ENCODE results near the gene TPTE2.
"Not testable (repeated sequence)": the region's sequence is repeated elsewhere in the genome, so short reads cannot be mapped to it uniquely, and the experiment has no call there.

TPTE2 gene

GRCh38 chr13:19567820-19568534, 6.6 kb upstream of the TPTE2 start:
- no peak overlapping the region for H3K9ac ChIP-seq (ENCODE audit: low read length in 2 of 2)
- H3K36me3 ChIP-seq (ENCODE audit: control insufficient read depth in 2 of 2, insufficient read depth in 2 of 2, low read length in 2 of 2): no peaks in the 10 kb centered on the region
- H3K9me3 ChIP-seq (ENCODE audit: control insufficient read depth in 2 of 2, low read length in 2 of 2): no peaks in the 10 kb centered on the region
- H3K27ac ChIP-seq (ENCODE audit: low read length): no peak overlapping the region
- H3K4me1 ChIP-seq (ENCODE audit: control insufficient read depth, insufficient read depth, low read length): peaks cover 2% of the 10 kb centered on the region
- no peak overlapping the region for H3K4me3 ChIP-seq (ENCODE audit: low read length in 2 of 2)
- peaks cover 2 to 4% of the 10 kb centered on the region in 2 donors for H3K27me3 ChIP-seq (ENCODE audit: control insufficient read depth in 1 of 2, insufficient read depth in 2 of 2, low read length in 2 of 2)

DNA sequence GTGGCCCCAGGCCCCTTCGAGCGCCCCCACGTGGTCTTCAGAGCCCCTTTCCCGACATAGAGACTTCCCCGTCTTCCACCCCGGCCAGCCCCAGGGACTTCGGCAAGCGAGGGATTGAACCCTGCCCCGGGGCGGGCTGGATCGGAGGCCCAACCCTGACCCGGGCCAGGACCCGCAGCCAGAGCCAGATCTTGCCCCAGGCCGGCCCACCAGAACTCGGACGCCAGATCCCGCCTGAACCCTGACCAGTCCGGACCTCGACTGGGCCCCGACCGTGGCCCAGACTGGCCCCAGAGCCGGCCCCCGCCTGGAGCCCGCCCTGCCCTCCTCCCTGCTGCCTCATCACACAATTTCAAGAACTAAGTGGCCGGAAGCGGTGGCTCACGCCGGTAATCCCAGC, 253 bp upstream of the TPTE2 start:
- peaks cover 2 to 4% of the 10 kb centered on the region in 2 donors for H3K27me3 ChIP-seq (ENCODE audit: control insufficient read depth in 1 of 2, insufficient read depth in 2 of 2, low read length in 2 of 2)
- H3K36me3 ChIP-seq (ENCODE audit: control insufficient read depth in 2 of 2, insufficient read depth in 2 of 2, low read length in 2 of 2): no peaks in the 10 kb centered on the region
- no peak overlapping the region for H3K4me3 ChIP-seq (ENCODE audit: low read length in 2 of 2)
- H3K9me3 ChIP-seq (ENCODE audit: control insufficient read depth in 2 of 2, low read length in 2 of 2): no peaks in the 10 kb centered on the region
- no peak overlapping the region for H3K27ac ChIP-seq (ENCODE audit: low read length)
- H3K9ac ChIP-seq (ENCODE audit: low read length in 2 of 2): no peak overlapping the region
- H3K4me1 ChIP-seq (ENCODE audit: control insufficient read depth, insufficient read depth, low read length): peaks cover 2% of the 10 kb centered on the region

DNA sequence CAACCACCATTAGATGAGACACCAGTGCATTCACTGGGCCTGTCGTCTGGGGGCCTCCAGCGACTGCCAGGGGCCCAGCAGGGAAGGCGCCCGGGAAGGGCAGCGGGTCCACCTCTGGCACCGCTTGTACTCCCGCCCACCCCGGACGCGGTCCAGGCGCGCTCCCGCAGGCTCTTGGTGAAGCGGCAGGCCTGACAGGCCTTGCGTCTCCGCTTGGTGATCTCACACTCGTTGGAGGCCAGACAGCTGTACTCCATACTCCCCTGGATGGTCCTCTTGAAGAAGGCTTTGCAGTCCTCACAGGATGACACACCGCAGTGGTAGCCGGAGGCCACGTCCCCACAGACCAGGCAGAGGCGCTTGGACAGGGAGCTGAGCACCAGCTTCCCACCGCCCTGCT, 660 bp downstream of the TPTE2 start:
- H3K4me3 ChIP-seq (ENCODE audit: low read length in 2 of 2); H3K36me3 ChIP-seq (ENCODE audit: control insufficient read depth in 2 of 2, insufficient read depth in 2 of 2, low read length in 2 of 2); H3K27me3 ChIP-seq (ENCODE audit: control insufficient read depth in 1 of 2, insufficient read depth in 2 of 2, low read length in 2 of 2); H3K9ac ChIP-seq (ENCODE audit: low read length in 2 of 2); H3K27ac ChIP-seq (ENCODE audit: low read length); H3K4me1 ChIP-seq (ENCODE audit: control insufficient read depth, insufficient read depth, low read length); H3K9me3 ChIP-seq (ENCODE audit: control insufficient read depth in 2 of 2, low read length in 2 of 2): not testable (repeated sequence)

DNA sequence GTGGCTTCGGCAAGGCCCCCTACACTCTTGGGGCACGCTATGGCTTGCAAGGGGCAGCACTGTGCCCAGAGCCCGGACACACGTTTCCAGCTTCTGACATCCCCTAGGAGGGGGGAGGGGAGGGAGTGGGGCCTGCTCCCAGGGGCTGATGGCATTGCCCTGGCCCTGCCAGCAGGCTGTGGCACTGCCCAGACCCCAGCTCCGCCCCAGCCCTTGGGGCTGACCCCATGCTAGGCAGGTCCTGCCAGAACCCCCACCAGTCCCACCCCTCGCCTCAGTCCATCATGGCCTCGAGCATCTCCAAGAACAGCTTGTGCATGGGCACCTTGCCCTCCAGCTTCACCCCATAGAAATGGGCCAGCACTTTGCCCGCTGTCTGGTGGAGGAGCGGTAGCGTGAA, 1.6 kb downstream of the TPTE2 start:
- H3K4me1 ChIP-seq (ENCODE audit: control insufficient read depth, insufficient read depth, low read length); H3K36me3 ChIP-seq (ENCODE audit: control insufficient read depth in 2 of 2, insufficient read depth in 2 of 2, low read length in 2 of 2); H3K4me3 ChIP-seq (ENCODE audit: low read length in 2 of 2); H3K9ac ChIP-seq (ENCODE audit: low read length in 2 of 2); H3K9me3 ChIP-seq (ENCODE audit: control insufficient read depth in 2 of 2, low read length in 2 of 2); H3K27ac ChIP-seq (ENCODE audit: low read length); H3K27me3 ChIP-seq (ENCODE audit: control insufficient read depth in 1 of 2, insufficient read depth in 2 of 2, low read length in 2 of 2): not testable (repeated sequence)

DNA sequence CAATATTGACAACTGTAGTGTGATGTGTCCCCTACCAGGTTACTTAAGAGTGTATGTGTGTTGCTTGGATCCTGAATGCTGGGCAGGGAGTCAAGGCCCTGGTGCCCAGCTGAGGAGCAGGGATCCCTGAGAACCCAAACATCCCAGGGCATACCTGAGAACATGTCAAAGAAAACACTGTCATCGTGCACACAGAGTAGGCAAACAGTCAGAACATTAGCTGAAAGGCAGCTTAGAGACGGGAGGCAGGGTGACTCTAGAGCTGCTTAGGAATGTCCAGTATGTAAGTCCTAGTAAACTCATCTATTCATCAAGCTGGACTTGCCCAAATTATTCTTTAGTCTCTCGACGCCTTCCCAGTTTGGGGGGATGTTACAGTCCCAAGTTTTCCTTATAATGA, 4.0 kb downstream of the TPTE2 start:
- not testable (repeated sequence) for H3K36me3 ChIP-seq (ENCODE audit: control insufficient read depth in 2 of 2, insufficient read depth in 2 of 2, low read length in 2 of 2); H3K9me3 ChIP-seq (ENCODE audit: control insufficient read depth in 2 of 2, low read length in 2 of 2); H3K4me3 ChIP-seq (ENCODE audit: low read length in 2 of 2); H3K4me1 ChIP-seq (ENCODE audit: control insufficient read depth, insufficient read depth, low read length); H3K9ac ChIP-seq (ENCODE audit: low read length in 2 of 2); H3K27ac ChIP-seq (ENCODE audit: low read length); H3K27me3 ChIP-seq (ENCODE audit: control insufficient read depth in 1 of 2, insufficient read depth in 2 of 2, low read length in 2 of 2)

GRCh38 chr13:19549245-19549644, 12.1 kb downstream of the TPTE2 start:
- H3K27me3 ChIP-seq (ENCODE audit: control insufficient read depth in 1 of 2, insufficient read depth in 2 of 2, low read length in 2 of 2); H3K36me3 ChIP-seq (ENCODE audit: control insufficient read depth in 2 of 2, insufficient read depth in 2 of 2, low read length in 2 of 2); H3K4me1 ChIP-seq (ENCODE audit: control insufficient read depth, insufficient read depth, low read length); H3K9me3 ChIP-seq (ENCODE audit: control insufficient read depth in 2 of 2, low read length in 2 of 2); H3K4me3 ChIP-seq (ENCODE audit: low read length in 2 of 2); H3K27ac ChIP-seq (ENCODE audit: low read length); H3K9ac ChIP-seq (ENCODE audit: low read length in 2 of 2): not testable (repeated sequence)

- H3K9ac ChIP-seq (ENCODE audit: low read length in 2 of 2); H3K9me3 ChIP-seq (ENCODE audit: control insufficient read depth in 2 of 2, low read length in 2 of 2); H3K4me1 ChIP-seq (ENCODE audit: control insufficient read depth, insufficient read depth, low read length); H3K27me3 ChIP-seq (ENCODE audit: control insufficient read depth in 1 of 2, insufficient read depth in 2 of 2, low read length in 2 of 2); H3K4me3 ChIP-seq (ENCODE audit: low read length in 2 of 2); H3K27ac ChIP-seq (ENCODE audit: low read length); H3K36me3 ChIP-seq (ENCODE audit: control insufficient read depth in 2 of 2, insufficient read depth in 2 of 2, low read length in 2 of 2): not testable (repeated sequence)
These were observed 35.7 kb downstream of the TPTE2 start for GRCh38 chr13:19525634-19526033.

- Histone ChIP-seq H3K27me3 (ENCODE audit: control insufficient read depth in 1 of 2, insufficient read depth in 2 of 2, low read length in 2 of 2) (no peaks in the 10 kb centered on the region), H3K27ac (ENCODE audit: low read length) (no peak overlapping the region), H3K36me3 (ENCODE audit: control insufficient read depth in 2 of 2, insufficient read depth in 2 of 2, low read length in 2 of 2) (no peaks in the 10 kb centered on the region), H3K9me3 (ENCODE audit: control insufficient read depth in 2 of 2, low read length in 2 of 2) (no peaks in the 10 kb centered on the region), H3K9ac (ENCODE audit: low read length in 2 of 2) (no peak overlapping the region), H3K4me3 (ENCODE audit: low read length in 2 of 2) (no peak overlapping the region), H3K4me1 (ENCODE audit: control insufficient read depth, insufficient read depth, low read length) (no peaks in the 10 kb centered on the region)
These were observed 42.3 kb downstream of the TPTE2 start for GRCh38 chr13:19519049-19519448.

DNA sequence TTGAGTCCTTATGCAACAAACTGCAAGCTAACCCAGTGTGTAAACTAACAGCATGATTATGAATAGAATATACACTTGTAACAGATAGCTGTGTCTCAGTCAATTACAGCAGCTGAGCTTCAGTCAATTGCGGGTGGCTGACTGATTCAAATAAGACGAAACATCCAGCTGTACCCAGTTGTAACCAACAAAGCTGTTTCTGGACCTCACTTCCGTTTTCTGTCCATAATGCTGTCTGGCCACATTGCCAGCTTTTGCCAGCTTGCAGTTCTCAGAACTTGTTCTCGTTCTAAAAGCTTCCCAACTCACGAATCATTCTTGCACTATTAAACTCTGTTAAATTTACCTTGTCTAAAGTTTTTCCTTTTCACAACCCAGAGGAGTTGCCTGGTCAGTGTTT, 53.7 kb downstream of the TPTE2 start:
- not testable (repeated sequence) for H3K9ac ChIP-seq (ENCODE audit: low read length in 2 of 2); H3K27ac ChIP-seq (ENCODE audit: low read length); H3K36me3 ChIP-seq (ENCODE audit: control insufficient read depth in 2 of 2, insufficient read depth in 2 of 2, low read length in 2 of 2); H3K4me1 ChIP-seq (ENCODE audit: control insufficient read depth, insufficient read depth, low read length); H3K4me3 ChIP-seq (ENCODE audit: low read length in 2 of 2); H3K27me3 ChIP-seq (ENCODE audit: control insufficient read depth in 1 of 2, insufficient read depth in 2 of 2, low read length in 2 of 2); H3K9me3 ChIP-seq (ENCODE audit: control insufficient read depth in 2 of 2, low read length in 2 of 2)

GRCh38 chr13:19460126-19460525, 101.2 kb downstream of the TPTE2 start:
- not testable (repeated sequence) for H3K4me1 ChIP-seq (ENCODE audit: control insufficient read depth, insufficient read depth, low read length); H3K27ac ChIP-seq (ENCODE audit: low read length); H3K27me3 ChIP-seq (ENCODE audit: control insufficient read depth in 1 of 2, insufficient read depth in 2 of 2, low read length in 2 of 2); H3K9ac ChIP-seq (ENCODE audit: low read length in 2 of 2); H3K36me3 ChIP-seq (ENCODE audit: control insufficient read depth in 2 of 2, insufficient read depth in 2 of 2, low read length in 2 of 2); H3K9me3 ChIP-seq (ENCODE audit: control insufficient read depth in 2 of 2, low read length in 2 of 2); H3K4me3 ChIP-seq (ENCODE audit: low read length in 2 of 2)

DNA sequence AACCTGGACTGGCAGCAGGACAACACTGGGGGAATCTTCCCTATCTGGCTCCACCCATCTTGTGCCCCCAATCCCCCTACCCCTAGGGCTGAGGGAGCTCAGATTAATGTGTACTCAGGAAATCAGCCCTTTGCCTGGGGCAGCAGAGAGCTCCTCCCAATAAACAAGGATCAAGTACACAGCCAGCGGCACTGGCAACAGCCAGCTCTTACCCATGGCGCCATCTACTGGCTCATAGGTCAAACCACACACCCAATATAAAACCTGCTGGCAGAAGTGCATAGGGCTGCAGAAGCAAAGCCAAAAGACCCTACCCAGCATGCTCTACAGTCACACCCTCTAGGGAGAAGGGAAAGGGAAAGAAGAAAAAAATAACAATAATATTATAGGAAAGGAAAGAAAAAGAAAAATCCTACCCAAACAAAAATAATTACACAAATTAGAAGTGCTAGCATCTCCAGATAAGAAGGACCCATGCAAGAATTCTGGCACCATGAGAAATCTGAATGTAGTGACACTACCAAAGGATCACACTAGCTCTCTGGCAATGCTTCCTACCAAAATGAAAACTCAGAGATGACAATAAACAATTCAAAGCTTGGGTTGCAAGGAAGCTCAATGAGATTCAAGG, 122.2 kb downstream of the TPTE2 start:
- H3K9me3 ChIP-seq (ENCODE audit: control insufficient read depth in 2 of 2, low read length in 2 of 2); H3K36me3 ChIP-seq (ENCODE audit: control insufficient read depth in 2 of 2, insufficient read depth in 2 of 2, low read length in 2 of 2); H3K27ac ChIP-seq (ENCODE audit: low read length); H3K4me3 ChIP-seq (ENCODE audit: low read length in 2 of 2); H3K4me1 ChIP-seq (ENCODE audit: control insufficient read depth, insufficient read depth, low read length); H3K9ac ChIP-seq (ENCODE audit: low read length in 2 of 2); H3K27me3 ChIP-seq (ENCODE audit: control insufficient read depth in 1 of 2, insufficient read depth in 2 of 2, low read length in 2 of 2): not testable (repeated sequence)
